Erythroblast (primary cell): ENCODE data around the gene NFU1.

Source experiments
- GATA1 ChIP-seq: IDR thresholded peaks from 2 replicates; pipeline ENCODE4 v1.6.1; 2011; ENCODE audit warnings: low read depth, mild to moderate bottlenecking, control low read depth, low read length, moderate library complexity
- POLR2A ChIP-seq: IDR thresholded peaks from 2 replicates; pipeline ENCODE4 v1.6.1; 2011; ENCODE audit warnings: mild to moderate bottlenecking, low read length

GRCh38 chr2:69368588-69368987, 68.6 kb downstream of the NFU1 start:
- TF ChIP-seq POLR2A = no peak
- no peak for TF ChIP-seq GATA1
